ENCODE results near the gene SERINC2.

- TF ChIP-seq EP300 (IDR thresholded peaks at IDR 0.05; ENCODE audit: borderline replicate concordance) (no peak), CREB1 (IDR thresholded peaks at IDR 0.05; ENCODE audit: low read depth) (no peak), FOXM1 (IDR thresholded peaks at IDR 0.05; ENCODE audit: borderline replicate concordance, low read depth) (no peak), CEBPB (IDR thresholded peaks at IDR 0.05) (no peak)
Measured at GRCh38 chr1:31460027-31460426, 47.0 kb downstream of the SERINC2 start.

Data from Ishikawa (cell line).